ENCODE measurements around the gene SETD5.

Gene SETD5

GRCh38 chr3:9439331-9439730, 41.9 kb downstream of the SETD5 start:
- FAIRE-seq (no peak), DNase-seq (ENCODE audit: insufficient read length) (no peak)
- TF ChIP-seq POLR2A (IDR thresholded peaks at IDR 0.05; ENCODE audit: low read depth, low read length) (no peak), POLR2AphosphoS5 (IDR thresholded peaks at IDR 0.05; ENCODE audit: low read depth, low read length) (no peak), TAF1 (IDR thresholded peaks at IDR 0.05; ENCODE audit: borderline replicate concordance, low read depth, low read length) (no peak)

- no peak for FAIRE-seq
Observed at GRCh38 chr3:9441501-9442221, 44.2 kb downstream of the SETD5 start.

DNA sequence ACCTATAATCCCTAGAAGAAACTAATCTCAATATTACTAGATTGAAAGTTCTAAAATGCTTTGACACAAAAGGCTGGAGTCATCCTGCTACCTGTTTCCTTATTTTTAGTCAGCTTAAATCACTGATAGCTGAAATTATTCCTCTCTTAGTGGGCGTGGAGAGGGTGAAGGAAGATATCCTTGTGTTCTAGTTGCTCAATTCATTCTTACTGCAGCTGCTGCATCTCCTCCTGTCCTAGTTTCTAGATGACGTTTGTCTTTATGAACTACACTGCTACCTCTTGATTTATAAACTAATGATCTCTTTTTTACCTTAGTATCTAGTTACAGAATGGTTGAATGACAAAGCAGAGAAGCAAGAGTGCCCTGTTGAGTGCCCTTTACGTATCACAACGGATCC, 50.7 kb downstream of the SETD5 start:
- no peak for TF ChIP-seq POLR2A (IDR thresholded peaks at IDR 0.05; ENCODE audit: low read depth, low read length)
- no peak for TF ChIP-seq POLR2AphosphoS5 (IDR thresholded peaks at IDR 0.05; ENCODE audit: low read depth, low read length)
- TF ChIP-seq TAF1 (IDR thresholded peaks at IDR 0.05; ENCODE audit: borderline replicate concordance, low read depth, low read length) = no peak
- no peak for FAIRE-seq
- no peak for DNase-seq (ENCODE audit: insufficient read length)

More at GRCh38 chr3:9441501-9442221, 44.2 kb downstream of the SETD5 start:
- no peak for DNase-seq (ENCODE audit: insufficient read length)
- TF ChIP-seq POLR2AphosphoS5 (IDR thresholded peaks at IDR 0.05; ENCODE audit: low read depth, low read length) (no peak), TAF1 (IDR thresholded peaks at IDR 0.05; ENCODE audit: borderline replicate concordance, low read depth, low read length) (no peak), POLR2A (IDR thresholded peaks at IDR 0.05; ENCODE audit: low read depth, low read length) (no peak)

DNA sequence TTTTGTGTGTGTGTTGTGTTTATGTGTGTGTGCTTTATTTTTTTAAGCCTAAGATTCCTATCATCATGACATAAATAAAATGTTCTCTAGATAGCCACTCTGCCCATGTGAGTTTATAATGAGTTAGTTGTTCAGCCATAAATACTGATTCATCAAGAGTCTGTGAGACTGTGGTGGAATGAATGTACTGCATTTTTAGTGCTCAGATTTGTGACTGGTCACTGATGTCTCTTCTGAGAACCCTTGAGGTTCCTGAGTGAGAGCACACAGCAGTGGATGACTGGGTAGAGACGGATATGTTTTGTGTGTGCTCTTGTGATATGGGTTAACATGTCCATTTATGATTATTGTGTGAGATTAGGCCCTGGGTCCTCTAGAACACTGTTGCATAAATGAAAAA, 51.2 kb downstream of the SETD5 start:
- DNase-seq (ENCODE audit: insufficient read length) (no peak), FAIRE-seq (no peak)
- TF ChIP-seq POLR2A (IDR thresholded peaks at IDR 0.05; ENCODE audit: low read depth, low read length) (no peak), POLR2AphosphoS5 (IDR thresholded peaks at IDR 0.05; ENCODE audit: low read depth, low read length) (no peak), TAF1 (IDR thresholded peaks at IDR 0.05; ENCODE audit: borderline replicate concordance, low read depth, low read length) (no peak)

DNA sequence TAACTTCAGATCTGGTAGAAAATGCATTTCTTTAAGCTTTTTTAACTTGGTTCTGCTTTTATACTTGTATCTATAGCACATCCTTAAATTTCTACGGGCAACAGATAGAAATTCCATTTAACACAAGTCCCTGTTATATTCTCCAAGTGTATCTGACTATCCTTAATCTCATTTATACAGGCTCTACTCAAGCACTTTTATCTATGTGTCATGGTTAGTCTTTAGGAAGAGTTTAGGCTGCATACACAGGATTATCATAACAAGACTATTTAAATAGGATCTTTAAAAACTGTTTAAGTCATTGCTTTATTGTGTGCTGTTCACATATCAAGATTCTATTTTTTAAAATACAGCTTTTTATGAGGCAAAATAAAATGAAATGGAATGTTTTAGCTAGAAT, 52.7 kb downstream of the SETD5 start:
- no peak for DNase-seq (ENCODE audit: insufficient read length)
- TF ChIP-seq TAF1 (IDR thresholded peaks at IDR 0.05; ENCODE audit: borderline replicate concordance, low read depth, low read length) = no peak
- TF ChIP-seq POLR2AphosphoS5 (IDR thresholded peaks at IDR 0.05; ENCODE audit: low read depth, low read length) = no peak
- no peak for TF ChIP-seq POLR2A (IDR thresholded peaks at IDR 0.05; ENCODE audit: low read depth, low read length)
- no peak for FAIRE-seq

DNA sequence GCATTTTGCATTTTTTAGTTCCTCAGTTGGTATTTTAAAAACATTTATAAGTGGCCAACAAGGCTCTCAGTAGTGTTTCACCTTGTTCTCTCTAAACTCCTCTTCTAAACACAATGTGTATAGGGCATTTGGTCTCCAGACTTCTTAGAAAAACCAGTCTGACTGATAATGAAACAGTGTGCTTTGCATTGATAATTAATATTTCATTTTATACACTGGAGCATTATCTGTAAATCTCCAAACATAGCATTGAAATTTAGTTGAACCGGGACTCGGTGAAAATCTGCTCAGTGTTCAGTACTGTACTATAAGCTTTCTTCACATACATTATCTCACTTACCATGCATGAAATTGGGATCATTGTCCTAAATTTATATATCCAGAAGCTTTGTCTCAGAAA, 53.6 kb downstream of the SETD5 start:
- DNase-seq (ENCODE audit: insufficient read length) (no peak), FAIRE-seq (no peak)
- TF ChIP-seq TAF1 (IDR thresholded peaks at IDR 0.05; ENCODE audit: borderline replicate concordance, low read depth, low read length) = no peak
- TF ChIP-seq POLR2A (IDR thresholded peaks at IDR 0.05; ENCODE audit: low read depth, low read length) = no peak
- TF ChIP-seq POLR2AphosphoS5 (IDR thresholded peaks at IDR 0.05; ENCODE audit: low read depth, low read length) = no peak

- TF ChIP-seq POLR2AphosphoS5 (IDR thresholded peaks at IDR 0.05; ENCODE audit: low read depth, low read length) = no peak
- TF ChIP-seq TAF1 (IDR thresholded peaks at IDR 0.05; ENCODE audit: borderline replicate concordance, low read depth, low read length) = no peak
- TF ChIP-seq POLR2A (IDR thresholded peaks at IDR 0.05; ENCODE audit: low read depth, low read length) = no peak
- FAIRE-seq (no peak), DNase-seq (ENCODE audit: insufficient read length) (no peak)
Observed at GRCh38 chr3:9452417-9452816, 55.0 kb downstream of the SETD5 start.

GRCh38 chr3:9455596-9456131, 58.2 kb downstream of the SETD5 start:
- no peak for TF ChIP-seq TAF1 (IDR thresholded peaks at IDR 0.05; ENCODE audit: borderline replicate concordance, low read depth, low read length)
- no peak for TF ChIP-seq POLR2AphosphoS5 (IDR thresholded peaks at IDR 0.05; ENCODE audit: low read depth, low read length)
- no peak for TF ChIP-seq POLR2A (IDR thresholded peaks at IDR 0.05; ENCODE audit: low read depth, low read length)
- FAIRE-seq = no peak

DNA sequence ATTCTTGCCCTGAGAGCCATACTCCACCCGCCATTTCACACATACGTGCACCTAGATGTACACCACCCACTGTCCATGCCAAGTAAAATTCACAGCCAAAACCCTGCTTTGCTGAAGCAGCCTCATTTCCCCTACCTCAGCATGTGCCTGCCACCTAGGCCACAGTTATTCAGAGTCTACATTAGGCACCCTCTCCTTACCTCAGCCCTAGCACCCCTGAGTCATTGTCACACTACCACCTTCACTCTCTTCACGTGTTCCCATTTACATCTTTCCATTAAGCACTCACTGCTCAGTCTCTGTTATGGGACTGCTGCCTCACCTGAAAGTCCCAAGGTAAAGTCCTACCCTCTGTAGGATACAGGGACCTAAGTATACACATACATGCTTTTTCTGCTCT, 70.0 kb downstream of the SETD5 start:
- DNase-seq (ENCODE audit: insufficient read length) (no peak), FAIRE-seq (no peak)
- TF ChIP-seq TAF1 (IDR thresholded peaks at IDR 0.05; ENCODE audit: borderline replicate concordance, low read depth, low read length) (no peak), POLR2A (IDR thresholded peaks at IDR 0.05; ENCODE audit: low read depth, low read length) (no peak), POLR2AphosphoS5 (IDR thresholded peaks at IDR 0.05; ENCODE audit: low read depth, low read length) (no peak)

More at GRCh38 chr3:9455596-9456131, 58.2 kb downstream of the SETD5 start:
- no peak for DNase-seq (ENCODE audit: insufficient read length)

DNA sequence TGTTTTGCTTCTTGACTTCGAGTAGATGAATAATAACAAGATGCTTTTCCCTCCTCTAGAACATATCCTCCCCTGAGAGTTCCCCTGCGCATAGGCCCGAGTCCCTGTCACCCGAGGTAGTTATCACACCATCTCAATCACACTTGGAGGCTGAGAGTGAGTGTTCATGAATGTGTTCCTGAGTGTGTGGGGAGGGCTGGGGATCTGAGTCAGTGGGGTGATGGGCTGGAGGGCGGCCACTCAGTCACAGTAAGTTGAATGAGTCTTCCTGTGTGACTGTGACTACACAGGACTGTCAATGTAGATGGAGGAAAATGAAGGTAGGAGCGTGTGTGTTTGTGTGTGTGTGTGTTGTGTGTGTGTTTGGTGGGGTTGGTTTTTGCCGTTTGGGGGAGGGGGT, 71.0 kb downstream of the SETD5 start:
- TF ChIP-seq POLR2AphosphoS5 (IDR thresholded peaks at IDR 0.05; ENCODE audit: low read depth, low read length) (no peak), TAF1 (IDR thresholded peaks at IDR 0.05; ENCODE audit: borderline replicate concordance, low read depth, low read length) (no peak), POLR2A (IDR thresholded peaks at IDR 0.05; ENCODE audit: low read depth, low read length) (no peak)
- DNase-seq (ENCODE audit: insufficient read length) (no peak), FAIRE-seq (no peak)

DNA sequence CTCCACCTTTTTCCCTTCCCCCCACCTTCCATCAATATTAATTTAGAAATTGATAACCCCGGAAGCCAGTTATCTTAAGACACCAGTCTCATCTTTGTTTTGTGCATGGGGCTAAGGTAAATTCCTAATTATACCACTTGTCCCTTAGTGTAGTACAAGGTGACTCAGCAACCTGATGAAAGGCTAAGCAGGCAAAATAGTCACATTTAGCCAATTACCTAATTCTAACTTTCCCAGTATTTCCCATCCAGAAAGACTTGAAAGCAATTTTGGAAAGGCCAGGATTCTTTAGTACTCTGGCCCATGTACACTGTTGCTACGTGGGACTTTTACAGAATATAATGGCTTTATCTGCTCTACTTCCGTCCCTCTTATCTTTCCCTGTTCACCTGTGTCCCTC, 72.6 kb downstream of the SETD5 start:
- TF ChIP-seq POLR2AphosphoS5 (IDR thresholded peaks at IDR 0.05; ENCODE audit: low read depth, low read length) (no peak), POLR2A (IDR thresholded peaks at IDR 0.05; ENCODE audit: low read depth, low read length) (no peak), TAF1 (IDR thresholded peaks at IDR 0.05; ENCODE audit: borderline replicate concordance, low read depth, low read length) (no peak)
- FAIRE-seq = no peak

GRCh38 chr3:9473496-9474065, 76.2 kb downstream of the SETD5 start:
- TF ChIP-seq POLR2AphosphoS5 (IDR thresholded peaks at IDR 0.05; ENCODE audit: low read depth, low read length) (no peak), TAF1 (IDR thresholded peaks at IDR 0.05; ENCODE audit: borderline replicate concordance, low read depth, low read length) (no peak), POLR2A (IDR thresholded peaks at IDR 0.05; ENCODE audit: low read depth, low read length) (no peak)
- DNase-seq (ENCODE audit: insufficient read length) = no peak

More for the DNA sequence above, 72.6 kb downstream of the SETD5 start:
- no peak for DNase-seq (ENCODE audit: insufficient read length)

More at GRCh38 chr3:9473496-9474065, 76.2 kb downstream of the SETD5 start:
- FAIRE-seq = no peak

Measured in GM12892 (cell line).